Progenitor cell of endocrine pancreas (in vitro differentiated cells): Measurements from ENCODE around the gene SNRPA1. TPM values are rescaled to one million over a fixed set of nuclear protein-coding genes. Genes with fewer than 3 reads are reported as not detected.

Experiments used
- DNase-seq: peaks from one replicate; pipeline ENCODE4 v3.0.0; 2021; ENCODE audit warnings: low spot score; ENCODE audit not compliant: unreplicated experiment
- H3K27ac Mint-ChIP-seq: 2 replicates; pipeline ENCODE4 v1.8.0; 2021; ENCODE audit warnings: mild to moderate bottlenecking, moderate library complexity, mixed read lengths
- H3K27me3 Mint-ChIP-seq: 2 replicates; pipeline ENCODE4 v1.8.0; 2021; ENCODE audit warnings: mixed read lengths
- H3K36me3 Mint-ChIP-seq: 2 replicates; pipeline ENCODE4 v1.8.0; 2022; ENCODE audit warnings: mixed read lengths; ENCODE audit not compliant: insufficient read depth
- H3K4me1 Mint-ChIP-seq: 2 replicates; pipeline ENCODE4 v1.8.0; 2021; ENCODE audit warnings: low read depth, mixed read lengths
- H3K4me3 Mint-ChIP-seq: 2 replicates; pipeline ENCODE4 v1.8.0; 2021; ENCODE audit warnings: low read depth, mild to moderate bottlenecking, moderate library complexity, mixed read lengths
- H3K9me3 Mint-ChIP-seq: 2 replicates; pipeline ENCODE4 v1.8.0; 2021; ENCODE audit warnings: low read depth, mixed read lengths
- CTCF ChIP-seq: fragments of 200-600 bp; sonication (generic); IDR thresholded peaks from one replicate; pipeline ENCODE4 v1.5.0; 2021; ENCODE audit warnings: antibody characterized with exemption, mild to moderate bottlenecking; ENCODE audit not compliant: unreplicated experiment
- total RNA-seq: library from RNA; stranded (reverse); gene quantifications from 2 replicates; pipeline ENCODE4 v1.2.1, GENCODE V29; 2021

The SNRPA1 gene
- total RNA-seq, 1 donor from 2014 or later: 78.6 TPM

- Mint-ChIP-seq H3K9me3 (no peaks in the 10 kb centered on the region), H3K27ac (no peak overlapping the region), H3K27me3 (peaks cover 28% of the 10 kb centered on the region), H3K4me1 (no peaks in the 10 kb centered on the region), H3K4me3 (no peak overlapping the region), H3K36me3 (no peaks in the 10 kb centered on the region)
- TF ChIP-seq CTCF: no peak
- no peak for DNase-seq
Measured at GRCh38 chr15:101322854-101323477, 27.9 kb upstream of the SNRPA1 start.

DNA sequence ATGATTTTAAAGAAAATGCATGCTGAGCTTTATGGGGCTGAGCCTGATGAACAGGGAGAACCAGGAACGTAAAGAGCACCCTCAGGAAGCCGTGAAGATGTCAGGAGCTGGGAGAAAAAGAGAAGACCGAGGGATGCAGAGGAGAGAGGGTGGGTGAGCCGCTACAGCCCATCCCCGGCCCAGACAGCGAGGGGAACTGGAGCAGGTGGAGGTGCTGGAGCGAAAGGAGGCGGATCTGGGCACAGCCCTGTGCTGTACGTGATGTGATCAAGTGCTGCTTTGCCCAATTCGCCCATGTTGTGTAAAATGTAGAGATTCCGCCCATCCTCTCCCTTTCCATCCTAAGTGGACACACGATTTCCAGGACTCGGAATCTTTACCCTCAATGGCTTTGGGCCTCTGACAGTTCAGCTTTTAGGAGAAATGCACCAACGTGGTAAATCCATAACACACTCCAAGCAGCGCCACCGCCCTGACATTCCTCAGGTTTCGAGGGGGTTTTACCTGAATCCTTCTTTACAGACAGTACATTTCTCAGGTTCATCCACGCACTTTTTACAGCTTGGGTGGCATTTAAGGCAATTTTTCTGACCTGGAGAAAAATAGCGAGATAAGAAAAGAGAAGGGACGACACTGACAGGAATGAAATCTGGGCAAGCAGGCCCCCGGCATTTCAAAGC, 27.1 kb upstream of the SNRPA1 start:
- no peak for TF ChIP-seq CTCF
- Mint-ChIP-seq H3K4me3 (no peak overlapping the region), H3K27me3 (peaks cover 27% of the 10 kb centered on the region), H3K9me3 (no peaks in the 10 kb centered on the region), H3K36me3 (no peaks in the 10 kb centered on the region), H3K27ac (no peak overlapping the region), H3K4me1 (no peaks in the 10 kb centered on the region)
- no peak for DNase-seq

DNA sequence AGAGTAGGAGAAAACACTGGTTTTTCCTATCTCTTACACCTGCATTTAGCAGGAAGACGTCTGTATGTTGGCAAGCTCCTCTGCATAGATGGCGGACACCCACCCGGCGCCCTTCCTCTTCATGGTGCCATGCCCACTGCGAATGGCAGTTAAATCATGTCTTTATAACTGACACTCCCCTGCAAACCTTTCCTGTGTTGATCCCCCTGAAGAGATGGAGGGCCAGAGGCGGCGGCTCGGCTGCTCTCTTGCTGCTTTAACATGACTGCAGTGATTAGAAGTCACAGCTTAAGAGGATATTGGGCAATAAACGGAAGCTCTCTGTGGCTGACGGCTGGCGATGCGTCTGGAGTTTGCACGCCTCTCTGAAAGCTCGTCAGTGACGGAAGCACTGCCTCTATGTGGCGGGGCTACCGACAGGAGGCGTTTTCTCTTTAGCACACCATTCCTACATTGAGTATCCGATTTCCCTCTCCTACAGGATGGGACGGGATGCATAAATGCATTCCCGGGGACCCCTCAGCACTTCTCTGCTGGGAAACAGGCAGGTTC, 25.5 kb upstream of the SNRPA1 start:
- H3K36me3 Mint-ChIP-seq: no peaks in the 10 kb centered on the region
- H3K4me1 Mint-ChIP-seq: no peaks in the 10 kb centered on the region
- no peak overlapping the region for H3K4me3 Mint-ChIP-seq
- no peak overlapping the region for H3K27ac Mint-ChIP-seq
- peaks cover 19% of the 10 kb centered on the region for H3K27me3 Mint-ChIP-seq
- peak; percentile 35 for TF ChIP-seq CTCF
- no peak for DNase-seq
- no peaks in the 10 kb centered on the region for H3K9me3 Mint-ChIP-seq

DNA sequence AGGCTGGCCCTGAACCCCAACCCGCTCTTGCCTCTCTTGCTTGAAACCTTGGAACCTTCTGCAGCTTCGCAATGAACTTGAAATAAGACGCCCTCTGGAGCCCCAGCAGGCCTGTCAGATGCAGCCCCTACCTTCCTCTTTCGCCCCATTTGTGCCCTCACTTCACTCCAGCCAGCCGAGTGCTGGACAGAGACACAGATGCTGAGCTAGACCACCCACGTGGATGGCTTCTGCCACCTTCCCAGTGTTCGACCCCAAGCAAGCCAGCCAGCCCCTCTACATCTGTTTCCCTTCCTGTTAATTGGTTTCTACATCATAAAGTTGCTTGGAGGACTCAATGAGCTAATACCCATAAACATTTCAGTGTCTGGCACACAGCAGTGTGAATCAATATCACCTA, 23.8 kb upstream of the SNRPA1 start:
- H3K27me3 Mint-ChIP-seq: peaks cover 21% of the 10 kb centered on the region
- DNase-seq: no peak
- no peak for TF ChIP-seq CTCF
- no peaks in the 10 kb centered on the region for H3K9me3 Mint-ChIP-seq
- no peak overlapping the region for H3K4me3 Mint-ChIP-seq
- no peaks in the 10 kb centered on the region for H3K36me3 Mint-ChIP-seq
- H3K27ac Mint-ChIP-seq: no peak overlapping the region
- no peaks in the 10 kb centered on the region for H3K4me1 Mint-ChIP-seq

DNA sequence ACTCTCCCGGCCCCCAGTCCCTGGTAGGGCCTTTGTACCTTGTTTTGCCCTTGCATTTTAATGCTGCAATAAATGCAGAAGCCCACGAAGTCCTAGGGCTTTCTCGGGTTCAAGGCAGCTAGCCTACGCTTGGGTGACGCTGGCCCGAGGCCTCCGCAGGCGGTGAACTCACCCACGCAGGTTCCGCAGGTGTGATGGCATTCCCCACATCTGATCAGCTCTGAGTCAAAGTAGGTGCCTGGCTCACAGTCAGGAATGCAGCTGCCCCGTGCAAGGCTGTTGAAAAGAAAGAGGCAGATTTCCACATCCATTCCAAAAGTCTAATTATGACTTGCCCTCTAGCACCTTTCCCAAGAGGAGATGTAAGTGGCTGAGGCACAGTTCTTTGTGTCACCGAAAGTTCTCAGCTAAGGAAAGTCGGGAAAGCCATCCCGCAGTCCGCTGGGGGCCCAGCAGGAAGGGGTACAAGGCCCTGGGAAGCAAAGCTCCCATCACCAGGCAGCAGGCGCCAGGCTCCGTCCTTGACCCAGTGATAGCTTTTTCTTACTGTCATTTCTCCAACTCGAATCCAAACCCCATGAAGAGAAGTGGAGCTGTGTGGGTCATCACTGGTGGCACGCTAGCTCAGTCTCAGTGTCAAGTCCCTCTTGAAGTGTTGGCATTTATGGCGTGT, 23.2 kb upstream of the SNRPA1 start:
- no peaks in the 10 kb centered on the region for H3K9me3 Mint-ChIP-seq
- no peak overlapping the region for H3K27ac Mint-ChIP-seq
- TF ChIP-seq CTCF: no peak
- H3K36me3 Mint-ChIP-seq: no peaks in the 10 kb centered on the region
- H3K27me3 Mint-ChIP-seq: peaks cover 23% of the 10 kb centered on the region
- no peaks in the 10 kb centered on the region for H3K4me1 Mint-ChIP-seq
- no peak for DNase-seq
- H3K4me3 Mint-ChIP-seq: no peak overlapping the region
